ENCODE results near the gene KAT14.

- TF ChIP-seq CTCF (IDR thresholded peaks at IDR 0.05): no peak
- no peak for TF ChIP-seq POLR2A (IDR thresholded peaks at IDR 0.05)
These were observed 80.6 kb downstream of the KAT14 start for GRCh38 chr20:18218280-18218679.
